DOHH2 (cell line): ENCODE measurements around the gene RBM33.

Source experiments
- H3F3A ChIP-seq: fragments of 200-600 bp; sonication (generic), shearing (Covaris generic); 2 replicates; pipeline ENCODE4 v1.6.0; 2016; ENCODE audit warnings: antibody characterized with exemption, mild to moderate bottlenecking; ENCODE audit not compliant: control insufficient read depth, insufficient read depth
- H3K27ac ChIP-seq: fragments of 200-600 bp; sonication (generic); 2 replicates; pipeline ENCODE4 v1.5.1; 2014; ENCODE audit warnings: low read depth, mild to moderate bottlenecking, low read length, moderate library complexity
- H3K27me3 ChIP-seq: fragments of 200-600 bp; sonication (generic); 2 replicates; pipeline ENCODE4 v1.6.1; 2014; ENCODE audit warnings: mild to moderate bottlenecking, low read length, mixed read lengths; ENCODE audit not compliant: control insufficient read depth
- H3K36me3 ChIP-seq: fragments of 200-600 bp; sonication (generic); 2 replicates; pipeline ENCODE4 v1.6.1; 2014; ENCODE audit warnings: mild to moderate bottlenecking, low read length, moderate library complexity, mixed read lengths; ENCODE audit not compliant: control insufficient read depth
- H3K4me1 ChIP-seq: fragments of 200-600 bp; sonication (generic); 2 replicates; pipeline ENCODE4 v1.6.1; 2014; ENCODE audit warnings: mild to moderate bottlenecking, low read length, mixed read lengths; ENCODE audit not compliant: control insufficient read depth
- H3K4me2 ChIP-seq: fragments of 200-600 bp; sonication (generic); 2 replicates; pipeline ENCODE4 v1.6.0; 2014; ENCODE audit warnings: mild to moderate bottlenecking, low read length, moderate library complexity
- H3K4me3 ChIP-seq: fragments of 200-600 bp; sonication (generic); 2 replicates; pipeline ENCODE4 v1.5.1; 2014; ENCODE audit warnings: mild to moderate bottlenecking, low read length, mixed read lengths
- H3K79me2 ChIP-seq: fragments of 200-600 bp; sonication (generic); 2 replicates; pipeline ENCODE4 v1.6.1; 2014; ENCODE audit warnings: mild to moderate bottlenecking, low read length, mixed read lengths; ENCODE audit not compliant: control insufficient read depth
- H3K9me2 ChIP-seq: fragments of 200-600 bp; sonication (generic); replicated peaks from 2 replicates; pipeline ENCODE4 v1.6.1; 2014; ENCODE audit warnings: mild to moderate bottlenecking, low read length, mixed read lengths; ENCODE audit not compliant: control insufficient read depth
- H3K9me3 ChIP-seq: fragments of 200-600 bp; sonication (generic); 2 replicates; pipeline ENCODE4 v1.6.1; 2014; ENCODE audit warnings: antibody characterized with exemption, low read length, mixed read lengths; ENCODE audit not compliant: control insufficient read depth, insufficient read depth
- H4K20me1 ChIP-seq: fragments of 200-600 bp; sonication (generic); 2 replicates; pipeline ENCODE4 v1.6.0; 2014; ENCODE audit warnings: low read depth, mild to moderate bottlenecking, antibody characterized with exemption, low read length, moderate library complexity; ENCODE audit not compliant: control insufficient read depth, insufficient read depth
- EZH2phosphoT487 ChIP-seq: fragments of 200-600 bp; sonication (generic); IDR thresholded peaks from 2 replicates; pipeline ENCODE4 v1.6.1; 2017; ENCODE audit warnings: borderline replicate concordance, mild to moderate bottlenecking, antibody characterized with exemption, low read length, moderate library complexity, mixed read lengths
- TF ChIP-seq, protein P1 (sequence below): fragments of 200-600 bp; sonication (generic); IDR thresholded peaks from one replicate; pipeline ENCODE4 v1.5.1; 2014; ENCODE audit warnings: antibody characterized with exemption, mild to moderate bottlenecking, low read depth, low read length; ENCODE audit not compliant: poor library complexity, severe bottlenecking

Gene RBM33

DNA sequence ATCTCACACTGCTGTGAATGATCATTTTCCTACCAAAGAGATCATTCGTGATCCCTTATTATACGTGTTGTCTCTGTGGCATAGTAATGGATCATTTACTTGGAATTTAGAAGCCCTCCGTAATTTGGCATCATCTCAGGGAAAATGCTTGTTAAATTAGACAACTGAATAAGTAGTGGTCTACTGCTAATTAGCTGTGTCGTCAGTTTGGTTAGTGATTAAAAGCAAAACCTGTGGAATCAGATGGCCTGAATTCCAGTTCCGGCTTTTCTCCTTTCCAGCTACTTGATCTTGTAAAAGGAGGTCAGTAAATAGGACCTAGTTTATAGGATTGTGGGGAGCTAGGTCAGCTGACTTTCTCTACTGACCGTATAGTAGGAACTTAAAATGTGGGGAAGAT lies 65.6 kb downstream of the RBM33 start:
- Histone ChIP-seq H3K9me3 (no peaks in the 10 kb centered on the region), H4K20me1 (0 out of 2 replicates have a peak, but pooled peaks cover 3% of the 10 kb centered on the region), H3K79me2 (peaks cover 92% of the 10 kb centered on the region), H3K27ac (peak overlapping the region; percentile 62), H3K4me3 (peak overlapping the region; percentile 18), H3K4me2 (peak overlapping the region; percentile 51), H3K4me1 (peaks cover 58% of the 10 kb centered on the region), H3K27me3 (no peaks in the 10 kb centered on the region), H3K36me3 (peaks cover 99% of the 10 kb centered on the region), H3K9me2 (no peaks in the 10 kb centered on the region), H3F3A (peaks cover 11% of the 10 kb centered on the region)
- no peak for TF ChIP-seq EZH2phosphoT487
- TF ChIP-seq, protein P1, sequence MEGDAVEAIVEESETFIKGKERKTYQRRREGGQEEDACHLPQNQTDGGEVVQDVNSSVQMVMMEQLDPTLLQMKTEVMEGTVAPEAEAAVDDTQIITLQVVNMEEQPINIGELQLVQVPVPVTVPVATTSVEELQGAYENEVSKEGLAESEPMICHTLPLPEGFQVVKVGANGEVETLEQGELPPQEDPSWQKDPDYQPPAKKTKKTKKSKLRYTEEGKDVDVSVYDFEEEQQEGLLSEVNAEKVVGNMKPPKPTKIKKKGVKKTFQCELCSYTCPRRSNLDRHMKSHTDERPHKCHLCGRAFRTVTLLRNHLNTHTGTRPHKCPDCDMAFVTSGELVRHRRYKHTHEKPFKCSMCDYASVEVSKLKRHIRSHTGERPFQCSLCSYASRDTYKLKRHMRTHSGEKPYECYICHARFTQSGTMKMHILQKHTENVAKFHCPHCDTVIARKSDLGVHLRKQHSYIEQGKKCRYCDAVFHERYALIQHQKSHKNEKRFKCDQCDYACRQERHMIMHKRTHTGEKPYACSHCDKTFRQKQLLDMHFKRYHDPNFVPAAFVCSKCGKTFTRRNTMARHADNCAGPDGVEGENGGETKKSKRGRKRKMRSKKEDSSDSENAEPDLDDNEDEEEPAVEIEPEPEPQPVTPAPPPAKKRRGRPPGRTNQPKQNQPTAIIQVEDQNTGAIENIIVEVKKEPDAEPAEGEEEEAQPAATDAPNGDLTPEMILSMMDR, result no peak

DNA sequence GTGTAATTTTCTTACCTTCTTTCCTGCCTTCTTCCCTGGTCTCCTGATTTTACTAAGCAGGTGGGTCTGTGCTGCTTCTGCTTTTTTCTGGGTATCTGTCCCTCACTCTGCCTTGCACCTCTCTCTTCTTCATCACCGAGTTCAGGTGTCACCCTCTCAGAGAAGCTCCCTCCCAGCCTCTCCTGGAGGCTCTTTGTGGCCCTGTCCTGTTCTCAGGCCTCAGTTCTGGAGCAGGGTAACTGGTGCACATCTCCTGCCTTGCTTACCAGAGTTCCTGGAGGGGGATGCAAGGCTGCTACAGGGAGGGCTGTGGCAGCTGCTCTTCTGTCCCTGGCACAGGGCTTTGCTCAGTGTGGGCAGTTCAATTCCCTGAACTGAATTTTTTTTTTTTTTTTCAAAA lies 66.1 kb downstream of the RBM33 start:
- Histone ChIP-seq H3K27ac (peak overlapping the region; percentile 62), H3K4me3 (peak overlapping the region; percentile 18), H3K36me3 (peaks cover 99% of the 10 kb centered on the region), H3K4me2 (peak overlapping the region; percentile 51), H3K9me2 (no peaks in the 10 kb centered on the region), H3K4me1 (peaks cover 63% of the 10 kb centered on the region), H3K27me3 (no peaks in the 10 kb centered on the region), H3F3A (peaks cover 13% of the 10 kb centered on the region), H4K20me1 (0 out of 2 replicates have a peak, but pooled peaks cover 3% of the 10 kb centered on the region), H3K9me3 (no peaks in the 10 kb centered on the region), H3K79me2 (peaks cover 92% of the 10 kb centered on the region)
- TF ChIP-seq, protein P1, result no peak
- TF ChIP-seq EZH2phosphoT487, result no peak

DNA sequence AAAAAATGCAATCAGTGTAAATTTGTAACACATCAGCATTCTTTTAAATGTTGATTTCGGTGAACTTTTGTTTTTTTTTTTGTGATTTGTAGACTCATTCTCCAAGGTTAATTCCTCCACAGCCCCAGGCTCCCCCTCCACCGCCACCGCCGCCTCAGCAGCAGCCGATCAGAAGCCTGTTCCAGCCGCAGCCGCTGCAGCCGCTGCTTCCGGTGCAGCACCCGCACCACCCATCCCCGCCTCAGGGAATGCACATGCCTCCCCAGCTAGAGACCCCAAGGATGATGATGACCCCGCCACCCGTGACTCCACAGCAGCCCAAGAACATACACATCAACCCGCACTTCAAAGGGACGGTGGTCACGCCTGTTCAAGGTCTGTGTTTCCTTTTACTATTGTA lies 66.6 kb downstream of the RBM33 start:
- TF ChIP-seq EZH2phosphoT487, result no peak
- TF ChIP-seq, protein P1, result no peak
- 0 out of 2 replicates have a peak, but pooled peaks cover 3% of the 10 kb centered on the region for H4K20me1 ChIP-seq
- H3F3A ChIP-seq, result peaks cover 14% of the 10 kb centered on the region
- no peak overlapping the region for H3K4me3 ChIP-seq
- H3K4me1 ChIP-seq, result peaks cover 68% of the 10 kb centered on the region
- no peaks in the 10 kb centered on the region for H3K27me3 ChIP-seq
- peaks cover 99% of the 10 kb centered on the region for H3K36me3 ChIP-seq
- H3K79me2 ChIP-seq, result peaks cover 95% of the 10 kb centered on the region
- H3K9me3 ChIP-seq, result no peaks in the 10 kb centered on the region
- no peaks in the 10 kb centered on the region for H3K9me2 ChIP-seq
- peak overlapping the region; percentile 62 for H3K27ac ChIP-seq
- no peak overlapping the region for H3K4me2 ChIP-seq

DNA sequence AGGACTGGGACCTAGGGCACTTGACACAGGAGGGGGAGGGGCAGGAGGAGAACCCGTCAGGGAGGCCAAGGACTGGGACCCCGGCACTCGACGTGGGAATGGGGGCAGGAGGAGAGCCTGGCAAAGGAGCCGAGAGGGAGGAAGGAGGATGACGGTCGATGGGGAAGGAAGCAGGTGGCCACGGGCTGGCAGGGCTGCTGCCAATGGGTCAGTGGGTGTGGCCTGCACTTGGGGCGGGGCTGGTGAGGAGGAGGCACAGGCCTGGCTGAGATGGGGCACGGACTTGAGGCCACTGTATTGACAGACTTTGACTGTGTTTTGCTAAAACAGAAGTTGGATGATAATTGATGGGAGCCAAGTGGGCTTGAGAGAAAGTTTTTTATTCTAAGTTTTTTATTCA lies 68.9 kb downstream of the RBM33 start:
- Histone ChIP-seq H3K9me2 (no peaks in the 10 kb centered on the region), H3K36me3 (peaks cover 99% of the 10 kb centered on the region), H3K4me3 (no peak overlapping the region), H3F3A (peaks cover 19% of the 10 kb centered on the region), H3K4me2 (no peak overlapping the region), H3K27ac (no peak overlapping the region), H3K4me1 (peaks cover 84% of the 10 kb centered on the region), H3K27me3 (no peaks in the 10 kb centered on the region), H3K79me2 (peaks cover 99% of the 10 kb centered on the region), H4K20me1 (0 out of 2 replicates have a peak, but pooled peaks cover 3% of the 10 kb centered on the region), H3K9me3 (no peaks in the 10 kb centered on the region)
- no peak for TF ChIP-seq EZH2phosphoT487
- TF ChIP-seq, protein P1, result no peak
